HG03457 (cell line): ENCODE measurements around the gene BRAT1.

ENCODE experiments used
- ATAC-seq: cut with Tn5 transposase; IDR thresholded peaks from one replicate; pipeline ENCODE4 v1.9.1; 2021; ENCODE audit warnings: moderate number of reproducible peaks; ENCODE audit not compliant: unreplicated experiment

BRAT1 gene

DNA sequence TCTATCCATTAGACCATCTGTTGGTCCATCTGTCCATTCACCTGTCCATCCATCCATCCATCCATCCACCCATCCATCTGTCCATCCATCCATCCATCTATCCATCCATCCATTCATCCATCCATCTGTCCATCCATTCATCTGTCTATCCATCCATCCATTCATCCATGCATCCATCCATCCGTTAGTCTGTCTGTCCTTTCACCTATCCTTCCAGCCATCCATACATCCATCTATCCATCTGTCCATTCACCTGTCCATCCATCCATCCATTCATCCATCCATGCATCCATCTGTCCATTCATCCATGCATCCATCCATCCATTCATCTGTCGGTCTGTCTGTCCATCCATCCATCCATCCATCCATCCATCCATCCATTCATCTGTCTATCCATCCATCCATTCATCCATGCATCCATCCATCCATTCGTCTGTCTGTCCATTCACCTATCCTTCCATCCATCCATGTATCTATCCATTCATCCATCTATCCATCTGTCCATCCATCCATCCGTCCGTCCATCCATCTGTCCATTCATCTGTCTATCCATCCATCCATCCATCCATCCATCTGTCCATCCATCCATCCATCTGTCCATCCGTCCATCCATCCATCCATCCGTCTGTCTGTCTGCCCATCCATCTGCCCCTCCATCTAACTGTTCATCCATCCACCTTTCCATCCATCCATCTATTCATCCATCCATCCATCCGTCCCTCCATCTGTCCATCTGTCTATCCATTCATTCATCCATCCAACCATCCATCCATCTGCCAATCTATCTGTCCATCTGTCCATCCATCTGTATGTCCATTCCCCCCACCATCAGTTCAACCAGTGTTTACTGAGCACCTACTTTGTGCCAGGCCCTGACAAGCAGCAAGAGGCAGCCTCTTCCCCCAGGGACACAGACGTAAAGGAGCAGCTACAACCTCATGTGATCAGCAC is 40.6 kb downstream of the BRAT1 start:
- no peak for ATAC-seq

GRCh38 chr7:2513702-2514101 is 41.6 kb downstream of the BRAT1 start:
- ATAC-seq = no peak

DNA sequence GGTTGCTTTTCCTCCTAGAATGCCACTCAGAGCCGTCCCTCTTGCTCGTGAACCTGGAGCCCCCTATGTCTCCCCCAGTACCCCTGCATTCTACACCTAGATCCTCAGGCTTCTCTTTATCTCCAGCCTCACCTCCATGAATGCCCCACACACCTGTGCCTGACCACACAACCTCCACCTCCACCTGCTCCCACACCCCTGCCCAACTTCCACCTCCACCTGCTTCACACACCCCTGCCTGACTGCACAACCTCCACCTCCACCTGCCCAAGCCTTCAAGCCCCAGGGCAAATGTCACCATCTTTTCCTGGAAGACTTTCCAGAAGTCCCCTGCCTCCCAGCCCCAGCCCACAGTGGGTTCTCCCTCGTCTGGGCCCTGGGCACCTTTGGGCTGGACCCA is 42.6 kb downstream of the BRAT1 start:
- ATAC-seq = no peak

DNA sequence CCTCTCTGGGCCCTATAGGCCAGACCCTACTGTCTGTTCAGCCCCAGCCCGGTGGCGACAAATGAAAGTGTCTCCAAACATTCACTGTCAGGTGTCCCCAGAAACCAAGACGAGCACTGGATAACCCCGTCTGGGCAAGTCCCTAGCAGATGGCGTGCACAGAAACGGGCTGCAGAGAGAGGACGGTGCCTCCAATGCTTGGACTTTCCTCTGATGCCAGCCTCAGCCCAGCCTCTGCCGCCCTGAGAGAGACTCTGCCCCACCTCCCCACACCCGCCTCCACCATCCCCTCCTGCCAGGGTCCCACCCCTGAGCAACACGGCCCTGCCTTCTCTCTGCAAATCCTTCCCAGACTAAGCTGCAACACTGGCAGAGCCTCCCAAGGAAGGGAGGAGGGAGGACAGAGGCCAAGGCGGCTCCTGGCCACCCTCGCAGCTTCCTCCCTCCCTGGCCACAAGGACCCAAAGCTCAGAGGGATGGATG is 43.1 kb downstream of the BRAT1 start:
- no peak for ATAC-seq

DNA sequence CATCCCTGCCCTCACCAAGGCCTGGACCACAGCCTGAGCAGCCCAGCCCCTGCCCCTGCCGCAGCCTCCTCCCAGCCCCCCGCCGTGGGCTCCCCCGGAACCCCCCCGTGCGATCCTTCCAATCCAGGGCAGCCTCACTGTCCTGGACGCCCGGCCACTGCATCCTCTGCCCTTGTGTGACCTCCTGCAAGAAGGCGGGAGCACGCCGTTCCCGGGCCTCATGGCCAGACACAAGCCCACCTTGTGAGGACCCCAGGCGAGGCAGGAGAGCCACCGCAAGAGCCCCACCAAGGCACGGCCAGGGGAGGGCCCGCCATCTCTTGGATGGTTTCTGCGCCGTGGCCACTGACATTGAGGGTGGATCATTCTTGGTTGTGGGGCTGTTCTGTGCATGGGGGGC is 43.6 kb downstream of the BRAT1 start:
- no peak for ATAC-seq

GRCh38 chr7:2510909-2511768 is 44.2 kb downstream of the BRAT1 start:
- no peak for ATAC-seq

- ATAC-seq = no peak
Measured at GRCh38 chr7:2510130-2510776, 45.1 kb downstream of the BRAT1 start.

GRCh38 chr7:2509298-2509906 is 45.9 kb downstream of the BRAT1 start:
- ATAC-seq = no peak

DNA sequence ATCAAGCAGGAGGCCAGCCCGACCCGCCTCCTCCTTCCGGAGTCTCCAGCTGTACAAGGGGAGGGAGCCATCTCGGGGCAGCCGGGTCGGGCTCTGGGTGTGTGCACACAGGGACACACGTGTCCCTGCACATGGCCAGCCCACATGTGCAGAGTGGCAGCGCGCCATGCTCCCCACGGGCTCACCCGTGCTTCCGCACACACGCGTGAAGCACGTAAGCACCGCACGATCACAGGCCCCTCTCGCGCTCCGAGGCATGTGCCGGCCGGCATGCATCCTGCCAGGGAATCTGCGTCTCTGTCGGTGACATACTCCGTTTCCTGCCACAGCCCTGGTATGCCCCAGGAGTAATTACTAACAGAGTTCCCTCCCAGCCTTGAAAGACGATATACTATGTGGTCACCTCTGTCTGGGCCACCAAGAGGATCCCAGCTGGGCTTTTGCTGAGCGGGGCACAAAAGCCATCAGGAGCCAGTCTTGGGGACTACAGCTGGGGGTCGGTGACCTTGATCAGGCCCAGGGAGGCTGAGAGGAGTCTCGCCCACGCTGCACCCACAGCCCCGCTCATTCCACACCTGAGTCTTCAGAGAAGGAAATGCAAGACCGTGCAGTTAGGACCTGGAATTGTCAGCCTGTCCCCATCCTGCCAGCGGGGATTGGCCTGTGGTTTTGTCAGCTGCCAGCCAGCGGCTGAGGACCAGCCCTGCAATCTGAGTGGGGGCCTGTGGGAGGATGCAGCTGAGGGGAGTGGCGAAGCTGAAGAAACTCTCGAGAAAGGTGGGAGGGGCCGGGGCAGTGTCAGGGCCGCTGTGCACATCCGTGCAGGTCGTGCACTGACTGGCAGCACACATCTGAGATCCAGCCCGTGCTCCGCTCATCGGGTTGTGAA is 46.8 kb downstream of the BRAT1 start:
- no peak for ATAC-seq

DNA sequence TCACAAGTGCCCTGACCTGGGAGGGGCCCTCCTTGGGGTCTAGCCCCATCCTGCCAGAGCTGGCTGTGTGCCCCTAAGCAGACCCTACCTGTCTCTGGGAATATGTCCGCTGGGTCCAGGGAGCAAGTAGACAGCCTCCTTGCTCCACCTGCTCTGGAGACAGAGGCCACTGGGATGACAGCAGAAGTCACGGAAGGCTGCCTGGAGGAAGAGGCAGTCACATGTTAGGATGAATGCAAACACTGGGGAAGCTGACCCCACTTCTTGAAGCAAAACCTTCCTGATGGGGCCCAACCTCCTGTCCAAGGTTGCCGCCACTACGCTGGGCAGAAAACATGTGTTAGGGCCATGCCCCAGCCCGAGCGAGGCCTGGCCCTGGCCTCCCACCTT is 47.4 kb downstream of the BRAT1 start:
- no peak for ATAC-seq

GRCh38 chr7:2507208-2507916 is 48.0 kb downstream of the BRAT1 start:
- no peak for ATAC-seq

DNA sequence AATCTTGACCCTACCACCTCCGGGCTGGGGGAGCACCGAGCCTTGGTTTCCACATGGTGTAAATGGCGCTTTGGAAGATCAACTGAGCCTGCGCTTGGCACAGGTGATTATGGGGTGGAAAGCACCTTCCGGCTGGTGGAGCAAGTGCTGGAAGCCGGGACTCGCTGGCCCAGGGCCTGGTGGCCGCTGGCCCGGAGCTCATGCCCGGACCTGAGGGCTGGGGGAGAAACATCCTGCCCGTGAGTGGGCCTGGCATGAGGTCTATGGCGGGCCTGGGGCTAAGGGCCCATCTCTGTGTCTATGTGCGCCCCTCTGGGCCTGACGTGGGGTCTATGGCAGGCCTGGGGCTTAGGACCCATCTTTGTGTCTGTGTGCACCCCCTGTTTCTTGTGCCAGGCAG is 49.9 kb downstream of the BRAT1 start:
- no peak for ATAC-seq

DNA sequence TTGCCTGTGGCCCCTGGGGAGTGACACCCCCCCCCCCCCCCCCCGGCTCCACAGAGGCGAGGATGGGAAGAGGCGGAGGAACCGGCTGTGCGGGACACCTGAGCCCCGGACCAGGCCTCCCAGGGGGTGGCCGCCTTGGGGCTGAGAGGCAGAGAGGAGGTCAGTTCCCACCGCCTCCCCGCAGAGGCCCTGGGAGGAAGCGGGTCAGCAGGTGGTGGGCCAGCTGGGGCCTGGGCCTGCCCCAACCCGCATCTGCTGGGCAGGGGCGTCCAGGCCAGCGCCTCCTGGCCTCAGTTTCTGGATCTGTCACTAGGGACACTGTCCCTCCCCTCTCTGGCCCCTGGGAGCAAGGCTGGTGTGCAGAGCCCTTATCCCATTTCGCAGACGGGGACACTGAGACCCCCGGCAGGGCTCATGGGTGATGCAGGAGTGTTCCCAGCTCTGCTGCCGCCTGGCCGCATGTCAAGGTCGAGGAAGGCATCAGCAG is 50.4 kb downstream of the BRAT1 start:
- ATAC-seq = no peak

GRCh38 chr7:2504128-2504888 is 51.0 kb downstream of the BRAT1 start:
- no peak for ATAC-seq

DNA sequence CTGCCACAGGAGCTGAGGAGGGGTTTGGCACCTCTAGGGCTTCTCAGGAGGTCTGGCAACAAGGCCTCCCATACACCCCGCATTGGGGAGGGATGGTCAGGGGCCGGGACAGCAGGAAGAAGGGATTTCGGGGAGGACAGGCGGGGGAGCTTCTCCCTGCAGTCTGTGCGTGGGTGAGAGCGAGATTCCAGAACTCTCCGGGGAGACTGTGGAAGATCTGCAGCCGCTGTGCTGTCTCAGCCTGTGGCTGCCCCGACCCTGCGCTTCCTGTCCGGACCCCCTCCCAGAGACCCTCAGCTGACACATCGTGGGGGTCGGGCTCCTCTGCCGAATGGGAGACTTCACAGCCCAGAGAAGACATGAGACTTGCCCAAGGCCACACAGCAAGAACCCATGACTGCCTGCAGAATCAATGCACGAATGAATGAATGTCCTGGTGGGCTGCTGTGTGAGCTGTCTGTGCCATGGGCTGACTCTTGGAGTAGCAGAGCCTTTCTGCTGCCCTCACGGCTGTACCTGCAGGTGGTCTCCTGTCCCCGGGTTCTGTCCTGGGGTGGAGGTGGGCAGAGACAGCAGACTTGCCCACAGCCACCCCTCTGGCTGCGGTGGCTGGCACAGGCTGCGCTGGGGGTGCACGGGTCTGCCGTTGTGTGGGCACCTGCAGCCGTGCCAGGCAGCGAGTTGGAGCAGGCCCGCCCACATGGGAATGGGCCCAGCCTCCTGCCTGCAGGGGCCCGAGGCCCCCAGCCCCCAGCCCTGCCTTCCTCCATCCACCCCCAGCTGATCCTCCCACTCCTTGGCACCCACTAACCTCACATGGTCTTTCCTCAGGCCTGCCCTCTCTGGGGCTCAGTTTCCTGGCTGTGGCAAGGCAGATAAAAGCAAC is 52.0 kb downstream of the BRAT1 start:
- ATAC-seq = no peak

DNA sequence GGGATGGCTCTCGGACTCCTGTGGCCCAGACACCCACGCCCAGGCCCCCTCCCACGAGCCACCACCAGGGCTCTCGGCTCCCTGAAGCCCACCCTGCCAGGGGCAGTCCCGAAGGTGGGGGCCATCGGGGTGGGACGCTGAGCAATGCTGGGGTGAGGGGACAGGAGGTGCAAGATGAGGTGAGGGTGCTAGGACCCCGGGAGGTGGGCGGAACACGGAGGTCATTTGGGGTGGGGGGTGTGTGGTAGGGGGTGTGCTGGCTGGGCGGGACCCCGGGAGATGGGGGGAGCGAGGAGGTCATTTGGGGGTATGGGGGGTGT is 52.7 kb downstream of the BRAT1 start:
- no peak for ATAC-seq

- no peak for ATAC-seq
Measured at GRCh38 chr7:2501947-2502646, 53.2 kb downstream of the BRAT1 start.
